ENCODE results near the gene NUP214.
A peak's percentile ranks its signal among the peaks of the same experiment; 100 is the strongest.

The NUP214 gene

DNA sequence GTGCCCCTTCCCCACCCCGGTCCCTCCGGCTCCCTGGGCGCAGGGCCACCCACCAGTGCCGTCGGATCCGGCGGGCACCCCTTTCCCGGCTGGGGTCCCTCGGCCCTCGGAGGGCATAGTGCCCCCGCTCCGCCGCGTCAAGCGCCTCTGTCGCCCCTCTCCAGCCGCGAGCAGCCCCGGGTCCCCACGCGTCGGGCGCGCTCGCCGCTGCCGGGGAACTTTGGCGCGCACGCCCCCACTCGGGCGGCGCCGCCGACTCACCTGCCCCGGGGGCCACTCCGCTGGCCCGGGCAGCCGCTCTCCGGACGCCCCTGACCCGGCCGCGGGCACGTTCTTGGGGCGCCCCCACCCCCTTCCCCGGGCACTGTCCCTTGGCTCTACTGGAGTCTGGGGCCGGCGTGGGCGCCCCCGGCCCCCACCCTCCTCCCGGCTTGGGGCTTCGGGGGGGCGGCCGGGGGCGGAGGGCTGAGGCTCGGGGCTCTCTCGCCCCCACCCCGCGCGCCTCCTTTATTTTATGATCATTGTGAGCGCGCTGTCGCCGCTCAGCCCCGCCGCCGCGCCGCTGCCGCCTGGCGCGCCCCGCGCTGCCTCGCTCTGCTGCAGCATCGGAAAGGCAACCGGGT, 152.0 kb downstream of the NUP214 start:
- no peak for DNase-seq (ENCODE audit: low read depth)

DNA sequence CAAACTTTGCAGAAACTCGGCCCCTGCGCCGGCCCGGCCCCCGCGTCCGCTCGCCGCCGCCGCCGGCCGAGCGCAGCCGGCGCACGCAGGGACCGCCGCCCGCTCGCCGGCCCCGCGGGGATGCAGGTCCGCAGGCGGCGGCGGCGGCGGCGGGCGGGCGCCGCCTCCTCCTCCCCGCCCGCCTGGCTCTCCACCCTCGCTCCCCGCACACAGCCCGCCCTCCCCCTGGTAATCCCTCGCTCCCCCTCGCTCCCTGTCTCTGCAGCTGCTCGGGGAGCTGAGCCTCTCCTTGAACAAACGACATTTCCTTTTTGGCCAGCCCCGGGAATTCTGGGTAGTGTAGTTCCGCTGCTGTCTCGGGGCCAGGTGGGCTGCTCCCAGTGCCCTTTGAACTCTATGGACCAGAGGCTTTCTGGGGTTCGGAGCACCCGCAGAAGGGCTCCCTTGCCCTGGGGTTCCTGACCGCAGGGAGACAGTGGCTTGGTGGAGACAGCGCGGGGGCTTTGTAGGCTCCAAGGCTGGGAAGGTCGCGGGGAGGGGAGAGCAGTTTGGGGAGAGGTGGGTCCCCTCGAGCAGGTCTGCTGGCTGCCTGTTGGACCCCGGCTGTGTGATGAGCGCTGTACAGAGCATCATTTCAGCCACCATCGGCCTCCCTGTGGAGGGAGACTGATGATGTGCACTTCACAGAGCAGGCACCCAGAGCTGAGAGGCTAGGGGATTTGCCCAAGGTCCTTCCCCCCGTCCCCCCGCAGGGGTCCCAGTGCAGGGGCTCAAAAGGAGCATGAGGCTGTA, 152.7 kb downstream of the NUP214 start:
- peak; percentile 87 for DNase-seq (ENCODE audit: low read depth)

DNA sequence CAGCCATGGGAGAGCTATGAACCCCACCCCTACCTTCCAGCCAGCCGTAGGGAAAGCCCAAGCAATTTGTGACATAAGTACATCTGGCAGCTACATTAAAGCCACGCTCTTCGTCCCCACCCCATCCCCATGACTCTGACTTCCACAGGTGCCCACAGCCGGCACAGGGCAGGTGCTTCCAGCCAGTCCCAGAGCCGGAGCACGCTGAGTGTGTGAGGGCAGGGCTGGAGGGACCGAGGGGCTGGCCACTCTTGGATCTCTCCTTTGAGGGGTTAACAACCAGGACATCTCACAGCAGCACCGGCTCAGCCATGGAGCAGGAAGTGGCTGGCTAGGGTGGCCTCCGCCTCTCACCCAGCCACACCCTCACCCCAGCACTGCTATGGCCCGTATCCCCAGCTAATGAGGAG, 153.3 kb downstream of the NUP214 start:
- DNase-seq (ENCODE audit: low read depth), result no peak

DNA sequence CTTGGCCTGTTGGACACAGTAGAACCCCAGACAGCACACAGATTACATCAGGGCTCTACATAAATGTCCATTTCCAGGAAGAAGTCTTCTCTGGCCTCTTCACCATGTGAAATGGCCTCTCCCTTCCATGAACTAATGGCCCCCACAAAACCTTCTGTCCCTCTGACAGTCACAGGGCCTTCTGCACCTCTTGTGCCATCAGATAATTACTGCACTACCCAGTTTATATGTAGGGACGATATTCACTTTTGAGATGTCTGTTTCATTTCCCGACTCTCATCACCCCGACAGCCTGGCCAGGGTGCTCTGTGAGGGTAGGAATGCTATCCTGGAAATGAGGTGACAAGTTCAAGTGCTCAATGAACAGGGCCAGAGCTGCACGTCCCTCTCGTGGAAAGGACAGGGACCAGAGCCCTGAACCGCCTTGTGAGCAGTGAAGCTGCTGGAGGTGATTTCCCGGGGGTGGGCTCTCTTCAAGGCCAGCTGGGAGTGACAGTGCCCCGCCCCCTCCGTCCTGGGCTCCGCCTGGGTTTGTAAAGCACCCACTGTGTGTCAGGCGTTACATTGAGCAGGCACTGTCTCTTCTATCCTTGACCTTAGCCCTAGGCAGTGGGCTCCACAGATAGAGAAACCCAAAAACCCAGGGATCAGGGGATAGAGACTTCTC, 153.9 kb downstream of the NUP214 start:
- no peak for DNase-seq (ENCODE audit: low read depth)

DNA sequence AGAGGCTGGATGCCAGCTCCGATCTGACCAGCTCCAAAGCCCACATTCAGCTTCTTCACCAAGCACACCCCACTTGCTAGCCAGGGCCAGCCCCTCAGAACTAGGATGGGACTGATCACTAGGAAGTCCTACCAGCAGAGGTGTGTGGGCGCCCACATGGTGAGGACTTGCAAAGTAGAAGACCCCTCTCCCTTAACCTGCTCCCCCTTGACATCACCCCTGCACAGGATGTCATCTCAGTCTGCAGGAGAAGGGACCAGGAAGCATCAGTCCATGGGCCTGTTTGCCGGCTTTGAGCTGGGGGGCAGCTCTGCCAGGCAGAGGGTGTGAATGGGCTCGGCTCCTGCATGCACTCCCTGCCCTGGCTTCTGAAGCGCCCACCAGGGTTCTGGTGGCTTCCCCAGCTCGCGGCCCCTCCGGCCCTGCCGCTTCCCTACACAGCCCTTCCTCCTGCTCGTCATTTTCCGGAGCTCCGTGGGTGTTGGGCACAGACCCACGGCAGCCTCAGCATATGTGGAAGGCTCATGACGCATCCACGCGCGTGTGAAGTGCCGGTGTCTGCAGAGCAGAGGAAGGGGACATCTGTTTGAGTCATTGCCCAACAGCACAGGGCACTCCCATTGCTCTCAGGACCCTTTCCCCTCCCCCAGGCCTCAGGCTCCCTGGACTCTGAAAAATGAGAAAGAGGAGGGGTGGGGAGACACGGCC, 154.6 kb downstream of the NUP214 start:
- DNase-seq (ENCODE audit: low read depth), result no peak

DNA sequence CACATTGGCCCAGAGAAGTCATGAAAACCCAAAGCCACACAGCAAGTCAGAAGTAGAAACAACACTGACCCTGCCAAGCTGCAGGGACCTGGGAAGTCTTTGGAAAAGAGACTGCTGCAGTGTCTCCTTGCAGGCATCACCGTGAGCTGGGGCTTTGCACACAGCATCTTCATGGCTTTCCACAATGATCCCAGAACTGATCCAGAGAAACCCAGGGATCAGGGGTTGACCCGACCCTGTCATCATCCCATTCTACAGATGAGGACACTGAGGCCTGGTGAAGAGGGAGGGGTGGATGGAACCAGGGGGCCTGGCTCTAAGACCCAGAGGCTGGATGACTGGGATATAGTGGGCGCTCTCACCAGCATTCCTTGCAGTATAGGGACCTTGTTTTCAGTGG, 155.3 kb downstream of the NUP214 start:
- no peak for DNase-seq (ENCODE audit: low read depth)

DNA sequence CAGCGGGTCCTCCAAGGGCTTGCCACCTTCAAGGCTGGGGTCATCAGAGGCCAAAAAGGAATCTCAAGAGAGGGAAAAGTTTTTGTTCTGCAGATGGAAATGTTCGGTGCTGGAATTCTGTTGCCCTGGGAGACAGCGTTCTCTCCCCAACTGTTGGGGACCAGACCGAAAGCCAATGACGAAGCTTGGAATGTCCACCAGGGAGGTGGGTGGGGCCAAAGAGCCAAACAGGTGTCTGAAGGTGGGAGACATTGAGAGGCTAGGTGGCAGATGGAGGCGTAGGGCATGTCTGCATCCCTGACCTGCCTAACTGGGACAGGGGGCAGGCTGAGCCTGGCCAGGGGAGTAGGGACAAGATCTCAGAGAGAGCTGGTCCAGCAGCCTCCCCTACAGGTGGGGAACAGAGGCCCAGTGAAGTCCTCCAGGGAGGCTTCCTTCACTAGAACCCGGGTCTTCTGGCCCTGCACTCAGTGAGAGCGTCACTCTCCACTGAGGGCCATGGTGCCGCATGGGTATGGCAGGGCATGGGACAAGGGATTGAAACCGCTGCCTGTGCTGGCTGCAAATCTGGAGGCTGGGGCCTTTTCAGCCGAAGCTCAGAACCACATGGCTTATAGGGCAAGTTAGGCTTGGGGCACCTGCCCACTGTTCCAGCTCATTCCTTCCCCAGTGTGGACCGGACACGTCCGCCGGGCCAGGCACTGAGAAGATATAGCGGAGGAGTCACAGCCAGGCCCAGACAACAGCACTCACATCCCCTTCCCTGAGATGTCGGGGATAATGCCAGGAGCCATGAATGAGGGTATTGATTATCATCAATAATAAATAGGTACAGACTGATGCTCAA, 156.0 kb downstream of the NUP214 start:
- DNase-seq (ENCODE audit: low read depth), result no peak

DNA sequence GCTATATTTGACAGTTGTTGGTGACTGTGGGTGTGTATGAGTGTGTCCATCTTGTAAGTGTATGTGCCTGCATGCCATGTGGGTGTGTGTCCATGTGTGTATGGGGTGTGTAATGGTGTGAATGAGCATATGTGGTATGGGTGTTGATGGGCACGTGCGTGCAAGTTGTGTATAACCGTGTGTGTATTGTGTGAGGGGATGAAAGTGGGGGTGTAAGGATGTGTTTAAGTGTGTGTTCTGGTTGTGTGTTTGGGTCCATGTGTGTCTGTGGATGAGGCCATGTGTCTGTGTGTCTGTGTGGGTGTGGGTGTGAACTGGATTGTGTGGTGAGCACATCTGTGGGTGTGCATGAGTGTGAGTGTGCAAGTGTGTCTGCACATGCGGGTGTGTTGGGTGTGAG, 156.8 kb downstream of the NUP214 start:
- DNase-seq (ENCODE audit: low read depth), result no peak

DNA sequence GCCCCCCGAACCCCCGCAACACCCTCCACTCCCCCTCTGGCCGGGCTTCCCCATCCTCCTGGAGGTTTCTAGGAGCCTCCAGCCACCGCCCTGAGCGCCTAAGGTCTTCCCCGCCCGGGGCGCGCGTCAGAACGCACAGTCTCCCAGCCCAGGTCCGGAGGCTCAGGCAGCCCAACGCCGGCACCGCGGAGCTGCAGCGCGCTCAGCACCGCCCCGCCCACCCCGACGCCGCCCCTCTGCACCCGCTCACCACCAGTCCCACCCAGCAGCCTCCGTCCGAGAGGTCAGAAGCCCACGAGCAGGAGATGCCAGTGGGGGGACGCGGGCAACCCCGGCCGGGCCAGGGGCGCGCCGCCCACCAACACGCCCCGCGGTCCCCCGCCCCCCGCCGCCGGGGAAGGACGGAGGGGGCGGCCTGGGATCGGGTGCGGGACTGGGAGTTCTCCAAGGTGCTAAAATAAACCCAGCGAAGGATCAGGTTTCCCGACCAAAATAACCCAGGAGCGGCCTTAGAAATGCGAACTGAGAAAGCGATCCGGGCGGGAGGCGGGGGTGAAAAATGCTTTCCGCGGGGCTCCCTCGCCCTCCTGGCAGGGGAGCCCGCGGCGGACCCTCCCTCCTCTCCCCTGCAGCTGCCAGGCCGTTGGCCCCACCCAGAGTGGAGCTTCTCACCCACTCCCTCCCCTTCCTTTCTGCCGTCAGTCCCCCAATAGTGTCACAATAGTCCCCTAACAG, 157.5 kb downstream of the NUP214 start:
- DNase-seq (ENCODE audit: low read depth), result peak; percentile 38

Data from iris pigment epithelial cell (primary cell).